HEK293 (cell line): ENCODE measurements around the gene MAML3.

ENCODE experiments used
- CTCF ChIP-seq: fragments of 450-650 bp; formaldehyde crosslinking; IDR thresholded peaks from 2 replicates; pipeline ENCODE4 v1.5.1; 2016; ENCODE audit warnings: missing biosample characterization, missing genetic modification characterization
- MEIS1 ChIP-seq: sonication (generic); formaldehyde crosslinking; IDR thresholded peaks from 2 replicates; pipeline ENCODE4 v1.8.1; 2022; ENCODE audit warnings: missing genetic modification reagents, mild to moderate bottlenecking, borderline replicate concordance
- PRDM6 ChIP-seq: fragments of 450-650 bp; formaldehyde crosslinking; IDR thresholded peaks from 2 replicates; pipeline ENCODE4 v1.5.1; 2017; ENCODE audit warnings: missing biosample characterization, missing genetic modification characterization
- YY1 ChIP-seq: fragments of 450-650 bp; formaldehyde crosslinking; IDR thresholded peaks from 2 replicates; pipeline ENCODE4 v1.5.1; 2018; ENCODE audit warnings: missing biosample characterization, missing genetic modification characterization
- ZFP41 ChIP-seq: fragments of 450-650 bp; formaldehyde crosslinking; IDR thresholded peaks from 2 replicates; pipeline ENCODE4 v1.5.1; 2016; ENCODE audit warnings: missing biosample characterization, missing genetic modification characterization, borderline replicate concordance
- ZNF174 ChIP-seq: fragments of 450-650 bp; formaldehyde crosslinking; IDR thresholded peaks from 2 replicates; pipeline ENCODE4 v1.5.0; 2017; ENCODE audit warnings: missing biosample characterization, mild to moderate bottlenecking, missing genetic modification characterization
- ZNF18 ChIP-seq: fragments of 450-650 bp; formaldehyde crosslinking; IDR thresholded peaks from 2 replicates; pipeline ENCODE4 v1.5.1; 2016; ENCODE audit warnings: missing biosample characterization, missing genetic modification characterization
- ZNF184 ChIP-seq: fragments of 450-650 bp; IDR thresholded peaks from 2 replicates; pipeline ENCODE4 v1.5.1; 2018; ENCODE audit warnings: missing biosample characterization, mild to moderate bottlenecking, missing genetic modification characterization
- ZNF513 ChIP-seq: fragments of 450-650 bp; IDR thresholded peaks from 2 replicates; pipeline ENCODE4 v1.5.1; 2018; ENCODE audit warnings: missing biosample characterization, missing genetic modification characterization
- ZNF558 ChIP-seq: fragments of 450-650 bp; formaldehyde crosslinking; IDR thresholded peaks from 2 replicates; pipeline ENCODE4 v1.5.1; 2016; ENCODE audit warnings: missing biosample characterization, missing genetic modification characterization
- ZNF624 ChIP-seq: fragments of 450-650 bp; formaldehyde crosslinking; IDR thresholded peaks from 2 replicates; pipeline ENCODE4 v1.5.1; 2017; ENCODE audit warnings: missing biosample characterization, missing genetic modification characterization
- ZNF76 ChIP-seq: fragments of 450-650 bp; formaldehyde crosslinking; IDR thresholded peaks from 2 replicates; pipeline ENCODE4; 2016; ENCODE audit warnings: low read depth, missing biosample characterization, missing genetic modification characterization, borderline replicate concordance
- ZNF792 ChIP-seq: fragments of 450-650 bp; formaldehyde crosslinking; IDR thresholded peaks from 2 replicates; pipeline ENCODE4 v1.5.1; 2016; ENCODE audit warnings: missing biosample characterization, missing genetic modification characterization

GRCh38 chr4:139854668-139855403, 299.1 kb downstream of the MAML3 start:
- TF ChIP-seq PRDM6 (tag by site-specific recombination) (no peak), YY1 (tag by site-specific recombination) (no peak), CTCF (no peak), ZNF513 (tag by site-specific recombination) (no peak), ZNF18 (tag by site-specific recombination) (no peak), ZNF558 (no peak), ZFP41 (tag by site-specific recombination) (no peak), ZNF174 (no peak), ZNF792 (tag by site-specific recombination) (no peak), ZNF184 (no peak), ZNF624 (tag by site-specific recombination) (no peak), ZNF76 (tag by site-specific recombination) (no peak), MEIS1 (CRISPR knock-in tag) (no peak)
